Tibial nerve (tissue), 3 donors: ENCODE results near the gene KAZN.

Source experiments
- EP300 ChIP-seq, 2 donors: sonication (generic); formaldehyde crosslinking; IDR thresholded peaks; one replicate each; pipeline ENCODE4 v1.6.1; 2017; ENCODE audit warnings: antibody characterized with exemption in 2 of 2, mild to moderate bottlenecking in 1 of 2
- POLR2A ChIP-seq, 2 donors: fragments of 450-650 bp; IDR thresholded peaks; one replicate each; pipeline ENCODE4 v1.6.1; 2017; ENCODE audit warnings: antibody characterized with exemption in 2 of 2, mild to moderate bottlenecking in 2 of 2, moderate library complexity in 2 of 2

DNA sequence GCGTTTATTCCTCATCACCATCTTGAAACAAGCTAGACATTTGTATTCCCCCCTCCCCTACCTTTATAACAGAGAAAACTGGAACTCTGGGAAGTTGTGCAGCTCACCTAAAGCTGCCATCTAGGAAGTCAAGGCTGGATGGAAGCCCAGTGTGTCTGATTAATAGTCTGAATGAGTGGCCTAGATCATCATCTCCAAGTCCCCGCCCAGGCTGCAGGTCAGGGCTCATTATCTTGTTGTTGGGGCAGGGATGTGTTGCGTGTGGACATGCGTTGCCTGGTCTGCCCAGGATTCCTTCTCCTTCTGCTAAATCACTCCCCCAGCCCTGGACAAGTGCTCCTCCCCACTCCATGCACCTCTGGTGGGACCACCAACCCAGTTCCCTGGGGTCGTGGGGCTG lies 14.7 kb upstream of the KAZN start:
- no peak for TF ChIP-seq EP300 (IDR thresholded peaks at IDR 0.05)
- no peak for TF ChIP-seq POLR2A (IDR thresholded peaks at IDR 0.05)
